ENCODE results near the gene NKX6-1.

- TF ChIP-seq MAX (IDR thresholded peaks at IDR 0.05; ENCODE audit: low read depth) = no peak
- TF ChIP-seq CTCF (IDR thresholded peaks at IDR 0.05) = no peak
- TF ChIP-seq RAD21 (IDR thresholded peaks at IDR 0.05; ENCODE audit: low read length) = no peak
- no peak for TF ChIP-seq EP300 (IDR thresholded peaks at IDR 0.05; ENCODE audit: borderline replicate concordance in 1 of 2, low read depth in 1 of 2, low read length in 1 of 2)
- no peak for TF ChIP-seq EZH2phosphoT487 (IDR thresholded peaks at IDR 0.05; ENCODE audit: borderline replicate concordance, low read depth)
- TF ChIP-seq TCF12 (IDR thresholded peaks at IDR 0.05) = no peak
These were observed 3.8 kb downstream of the NKX6-1 start for GRCh38 chr4:84495118-84495793.

Measured in SK-N-SH (cell line).